GM18498 (cell line): Measurements from ENCODE around the gene IFTAP.

Experiments used
- ATAC-seq: cut with Tn5 transposase; IDR thresholded peaks from one replicate; pipeline ENCODE4 v1.9.1; 2021; ENCODE audit warnings: mild to moderate bottlenecking, moderate library complexity; ENCODE audit not compliant: unreplicated experiment

The IFTAP gene

GRCh38 chr11:36703055-36703404 is 108.7 kb downstream of the IFTAP start:
- ATAC-seq, result peak; percentile 52
